Measurements from ENCODE around the gene KLHL3. TPM values are rescaled to one million over a fixed set of nuclear protein-coding genes. Genes with fewer than 3 reads are reported as not detected.

Gene KLHL3
- total and polyA plus RNA-seq, 2 donors (not counting 3 experiments of a cell fraction or from before 2014, with no cell fraction given) = 8.8 to 13.6 TPM

GRCh38 chr5:137747848-137748247 is 12.0 kb upstream of the KLHL3 start:
- Histone ChIP-seq H3K9me1 (replicated peaks; ENCODE audit: control insufficient read depth, extremely low read depth, insufficient read depth, low read length) (no peaks in the 10 kb centered on the region), H3K9me3 (replicated peaks; ENCODE audit: control insufficient read depth, insufficient read depth, low read length) (no peaks in the 10 kb centered on the region), H2AFZ (ENCODE audit: low read depth, low read length) (no peak overlapping the region), H3K4me3 (replicated peaks in 1 of 3; ENCODE audit: insufficient read depth in 1 of 3, low read depth in 1 of 3, low read length in 3 of 3) (no peak overlapping the region), H3K9ac (replicated peaks; ENCODE audit: extremely low read depth, insufficient read depth, low read length) (no peak overlapping the region), H3K79me2 (ENCODE audit: control insufficient read depth, insufficient read depth, low read length) (peaks cover 28% of the 10 kb centered on the region), H3K27me3 (ENCODE audit: control insufficient read depth in 2 of 2, insufficient read depth in 2 of 2, low read length in 2 of 2) (no peaks in the 10 kb centered on the region), H3K4me2 (ENCODE audit: insufficient read depth, low read length) (no peak overlapping the region), H3K4me1 (ENCODE audit: control insufficient read depth, extremely low read depth, insufficient read depth, low read length) (peaks cover 13% of the 10 kb centered on the region), H3K36me3 (ENCODE audit: control insufficient read depth in 2 of 2, extremely low read depth in 1 of 2, insufficient read depth in 2 of 2, low read length in 2 of 2) (peaks cover 0 to 4% of the 10 kb centered on the region in 2 experiments), H4K20me1 (replicated peaks; ENCODE audit: control insufficient read depth, extremely low read depth, insufficient read depth, low read length) (peaks cover 28% of the 10 kb centered on the region), H3K27ac (ENCODE audit: insufficient read depth, low read depth, low read length) (no peak overlapping the region)
- BruUV-seq (replicated peaks) = no TSS peak
- FAIRE-seq (no peak), DNase-seq (ENCODE audit: low read depth, low spot score) (no peak)
- ChIA-PET CTCF (interaction anchor here (1.0 to 11.3 kb wide), 6 partner anchors 20 to 386 kb away, joined by 3 to 721 read pairs (median 6); no protein-coding TSS in a partner anchor), POLR2A (no interaction called here)
- intact Hi-C loops (cut with micrococcal nuclease) (no loop called here), dilution Hi-C loops (cut with MboI; ENCODE audit: extremely low pct_ligation_motif_present, low sequenced_read_pairs) (no loop called here)
- TF ChIP-seq POLR2AphosphoS5 (IDR thresholded peaks at IDR 0.05; ENCODE audit: insufficient read depth, low read depth, low read length) = no peak
- TF ChIP-seq MAX (IDR thresholded peaks at IDR 0.05; ENCODE audit: insufficient read depth, insufficient read length) = no peak
- TF ChIP-seq JUN (IDR thresholded peaks at IDR 0.05; ENCODE audit: borderline replicate concordance, insufficient read depth, insufficient read length, low read depth) = no peak
- no peak for TF ChIP-seq MYC (IDR thresholded peaks at IDR 0.05; ENCODE audit: low read depth, low read length)
- TF ChIP-seq GATA2 (IDR thresholded peaks at IDR 0.05; ENCODE audit: insufficient read depth, insufficient read length, low read depth, low read length) = no peak
- no peak for TF ChIP-seq EZH2 (IDR thresholded peaks at IDR 0.05; ENCODE audit: borderline replicate concordance, low read depth, low read length, severe bottlenecking)
- TF ChIP-seq CTCF (IDR thresholded peaks at IDR 0.05; ENCODE audit: extremely low read depth in 1 of 2, insufficient read depth in 1 of 2, low read depth in 1 of 2, low read length in 2 of 2) = no peak
- TF ChIP-seq POLR2A (IDR thresholded peaks at IDR 0.05; ENCODE audit: low read depth, low read length) = no peak
- no peak for TF ChIP-seq FOS (IDR thresholded peaks at IDR 0.05; ENCODE audit: borderline replicate concordance, insufficient read depth, low read length)

Data from endothelial cell of umbilical vein (primary cell).